GM20000 (cell line): Measurements from ENCODE around the gene PRKCG.

ENCODE experiments used
- DNase-seq: peaks from one replicate; pipeline ENCODE4 v3.0.0; 2012; ENCODE audit warnings: low spot score
- TF ChIP-seq, protein P1 (sequence below): IDR thresholded peaks from 2 replicates; pipeline ENCODE4 v1.5.1; 2012; ENCODE audit warnings: mild to moderate bottlenecking, control low read depth; ENCODE audit errors: extremely low read depth, missing control alignments

Gene PRKCG

DNA sequence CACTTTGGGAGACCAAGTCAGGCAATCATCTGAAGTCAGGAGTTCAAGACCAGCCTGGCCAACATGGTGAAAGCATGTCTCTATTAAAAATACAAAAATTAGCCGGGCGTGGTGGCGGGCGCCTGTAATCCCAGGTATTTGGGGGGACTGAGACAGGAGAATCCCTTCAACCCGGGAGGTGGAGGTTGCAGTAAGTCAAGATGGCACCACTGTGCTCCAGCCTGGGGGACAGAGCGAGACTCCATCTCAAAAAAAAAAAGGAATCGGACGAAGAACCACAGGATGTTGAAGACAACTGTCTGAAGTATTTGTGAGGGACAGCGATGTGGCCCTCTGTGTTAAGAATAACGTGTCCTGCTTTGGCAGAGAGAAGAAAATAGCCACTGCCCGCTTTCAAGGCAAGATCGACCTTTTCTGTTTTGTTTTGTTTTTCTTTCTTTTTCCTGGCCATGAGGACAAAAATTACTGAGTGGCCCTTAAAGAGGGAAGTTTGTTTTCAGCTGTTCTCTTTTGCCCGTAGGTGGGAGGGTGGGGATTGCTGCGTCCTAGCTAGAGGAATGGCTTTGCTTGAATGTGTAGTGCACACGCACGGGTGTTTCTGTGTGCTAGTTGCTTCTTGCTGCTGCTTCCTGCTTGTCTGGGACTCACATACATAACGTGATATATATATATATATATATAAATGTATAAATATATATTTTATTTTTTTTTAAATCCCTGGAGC is 6.2 kb upstream of the PRKCG start:
- DNase-seq, result no peak
- TF ChIP-seq, protein P1, sequence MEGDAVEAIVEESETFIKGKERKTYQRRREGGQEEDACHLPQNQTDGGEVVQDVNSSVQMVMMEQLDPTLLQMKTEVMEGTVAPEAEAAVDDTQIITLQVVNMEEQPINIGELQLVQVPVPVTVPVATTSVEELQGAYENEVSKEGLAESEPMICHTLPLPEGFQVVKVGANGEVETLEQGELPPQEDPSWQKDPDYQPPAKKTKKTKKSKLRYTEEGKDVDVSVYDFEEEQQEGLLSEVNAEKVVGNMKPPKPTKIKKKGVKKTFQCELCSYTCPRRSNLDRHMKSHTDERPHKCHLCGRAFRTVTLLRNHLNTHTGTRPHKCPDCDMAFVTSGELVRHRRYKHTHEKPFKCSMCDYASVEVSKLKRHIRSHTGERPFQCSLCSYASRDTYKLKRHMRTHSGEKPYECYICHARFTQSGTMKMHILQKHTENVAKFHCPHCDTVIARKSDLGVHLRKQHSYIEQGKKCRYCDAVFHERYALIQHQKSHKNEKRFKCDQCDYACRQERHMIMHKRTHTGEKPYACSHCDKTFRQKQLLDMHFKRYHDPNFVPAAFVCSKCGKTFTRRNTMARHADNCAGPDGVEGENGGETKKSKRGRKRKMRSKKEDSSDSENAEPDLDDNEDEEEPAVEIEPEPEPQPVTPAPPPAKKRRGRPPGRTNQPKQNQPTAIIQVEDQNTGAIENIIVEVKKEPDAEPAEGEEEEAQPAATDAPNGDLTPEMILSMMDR, result no peak

DNA sequence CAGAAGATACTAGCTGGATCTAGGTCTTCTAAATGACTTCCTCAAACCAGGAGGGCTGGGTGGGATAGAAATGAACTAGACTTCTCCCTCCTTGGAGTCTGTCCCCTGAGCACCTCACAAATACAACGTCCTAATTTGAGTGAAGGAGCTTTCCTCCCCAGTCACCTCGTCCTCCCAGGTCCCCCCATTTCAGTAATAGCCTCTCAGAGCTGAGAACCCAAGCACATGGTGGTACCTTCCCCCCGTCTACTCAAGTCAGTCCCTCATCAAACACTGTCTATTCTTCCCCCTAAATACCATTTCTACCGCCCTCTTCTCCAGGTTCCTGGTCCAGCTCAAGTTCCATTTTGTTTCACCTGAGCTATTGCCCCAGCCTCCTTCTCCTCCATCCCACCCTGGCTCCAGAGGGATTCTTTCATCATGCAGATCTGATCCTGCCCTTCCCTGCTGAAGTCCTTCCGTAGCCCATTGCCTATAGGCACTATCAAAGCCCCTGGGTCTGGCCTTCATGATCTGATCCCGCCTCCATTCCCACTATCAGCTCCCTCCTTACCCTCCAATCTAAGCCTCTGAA is 5.3 kb upstream of the PRKCG start:
- TF ChIP-seq, protein P1, result no peak
- DNase-seq, result no peak

DNA sequence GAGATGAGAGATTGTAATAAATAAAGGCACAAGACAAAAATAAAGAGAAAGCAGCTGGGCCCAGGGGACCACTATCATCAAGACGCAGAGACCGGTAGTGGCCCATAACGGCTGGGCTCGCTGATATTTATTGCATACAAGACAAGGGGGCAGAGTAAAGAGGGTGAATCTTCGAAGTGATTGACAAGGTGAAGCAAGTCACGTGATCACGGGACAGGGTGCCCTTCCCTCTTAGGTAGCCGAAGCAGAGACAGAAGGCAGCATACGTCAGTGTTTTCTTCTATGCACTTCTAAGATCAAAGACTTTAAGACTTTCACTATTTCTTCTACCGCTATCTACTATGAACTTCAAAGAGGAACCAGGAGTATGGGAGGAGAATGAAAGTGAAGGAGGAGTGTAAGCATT is 4.6 kb upstream of the PRKCG start:
- no peak for DNase-seq
- TF ChIP-seq, protein P1, result no peak

DNA sequence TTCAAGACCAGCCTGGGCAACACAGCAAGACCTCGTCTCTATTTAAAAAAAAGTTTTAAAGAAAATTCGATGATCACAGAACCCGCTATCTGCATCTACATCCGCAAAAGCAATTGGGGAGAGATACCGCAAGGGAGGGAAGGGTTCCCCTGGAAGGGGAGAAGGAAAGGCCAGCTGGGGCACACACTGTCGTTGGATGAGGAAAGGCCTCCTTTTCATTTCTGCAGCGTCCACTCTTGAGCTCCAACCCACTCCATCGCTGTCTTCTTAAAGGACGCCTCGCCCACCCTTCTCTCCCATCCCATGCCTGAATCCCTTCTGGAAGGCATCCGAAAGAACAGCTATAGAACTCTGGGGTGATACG is 3.2 kb upstream of the PRKCG start:
- TF ChIP-seq, protein P1, result no peak
- DNase-seq, result no peak

DNA sequence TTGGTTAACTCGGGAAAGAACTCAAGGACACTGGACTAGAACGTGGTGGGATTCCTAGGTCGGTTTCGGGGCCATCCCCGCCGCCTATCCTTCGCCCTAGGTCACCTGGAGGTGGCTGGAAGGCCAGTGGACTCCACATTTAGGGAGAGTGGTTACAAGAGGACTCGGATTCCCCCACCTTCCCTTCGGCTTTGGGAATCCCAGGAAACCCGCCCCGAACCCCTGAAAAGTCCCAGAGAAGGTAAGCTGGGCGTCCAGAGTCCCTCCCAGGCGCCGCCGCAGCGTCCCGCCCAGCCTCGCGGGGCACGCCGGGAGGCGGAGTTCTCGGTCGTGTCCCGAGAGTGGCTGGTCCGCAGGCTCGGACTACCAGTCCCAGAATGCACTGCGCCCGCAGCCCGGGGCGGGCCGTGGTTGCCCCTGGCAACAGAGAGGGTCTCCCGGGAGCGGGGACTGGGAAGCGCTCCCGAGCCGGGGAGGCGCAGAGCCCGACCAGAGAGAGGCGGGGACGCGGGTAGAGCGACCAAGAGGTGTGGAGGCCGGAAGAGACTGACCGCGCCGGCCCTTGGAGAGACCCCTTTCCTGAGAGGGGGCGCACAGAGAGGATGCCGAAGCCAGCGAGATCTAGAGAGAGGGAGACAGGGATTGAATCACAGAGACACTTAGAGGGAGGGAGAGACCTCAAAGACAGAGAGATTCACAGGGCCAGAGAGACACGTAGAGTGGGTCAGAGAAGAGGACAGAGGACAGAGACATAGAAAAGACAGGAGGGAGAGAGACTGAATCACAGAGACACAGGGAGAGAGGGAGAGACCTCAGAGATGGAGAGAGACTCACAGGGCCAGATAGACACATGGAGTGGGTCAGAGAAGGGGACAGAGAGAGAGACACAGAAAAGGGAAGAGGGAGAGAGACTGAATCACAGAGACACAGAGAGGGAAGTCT is 2.6 kb upstream of the PRKCG start:
- TF ChIP-seq, protein P1, result no peak
- peak; percentile 88 for DNase-seq

DNA sequence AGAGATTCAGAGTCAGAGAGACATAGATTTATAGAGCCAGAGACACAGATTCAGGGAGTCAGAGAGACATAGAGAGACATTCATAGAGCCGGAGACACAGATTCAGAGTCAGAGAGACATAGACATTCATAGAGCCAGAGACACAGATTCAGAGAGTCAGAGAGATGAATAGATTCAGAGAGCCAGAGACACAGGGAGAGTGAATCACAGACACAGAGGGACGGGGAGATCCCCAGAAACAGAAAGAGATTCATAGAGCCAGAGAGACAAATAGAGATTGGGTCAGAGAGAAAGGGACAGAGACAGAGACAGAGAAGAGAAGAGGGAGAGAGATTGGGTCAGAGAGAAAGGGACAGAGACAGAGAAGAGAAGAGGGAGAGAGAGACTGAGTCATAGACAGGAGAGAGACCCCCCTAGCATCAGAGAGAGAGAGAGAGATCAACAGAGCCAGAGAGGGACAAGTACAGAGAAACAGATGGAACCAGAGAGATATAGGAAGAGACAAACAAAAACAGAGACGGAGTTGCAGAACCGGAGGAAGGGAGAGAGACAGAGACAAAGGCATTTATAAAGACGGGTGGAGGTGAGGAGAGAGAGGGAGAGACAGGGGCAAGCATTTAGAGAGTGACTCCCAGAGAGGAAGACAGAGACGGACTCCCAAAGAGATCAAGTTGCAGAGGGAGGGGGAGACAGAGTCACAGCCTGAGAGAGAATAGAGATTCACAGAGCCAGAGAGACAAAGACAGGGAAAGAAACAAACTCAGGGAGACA is 1.1 kb upstream of the PRKCG start:
- no peak for DNase-seq
- TF ChIP-seq, protein P1, result no peak
